GM13977 (cell line): ENCODE data around the gene RNF150.

Experiments used
- DNase-seq: peaks from one replicate; pipeline ENCODE4 v3.0.0; 2012; ENCODE audit warnings: low spot score
- in situ Hi-C: fragments of 300-500 bp; cut with MboI; formaldehyde crosslinking; loops from one replicate; pipeline ENCODE4 v1.12.0; 2022; ENCODE audit warnings: low sequenced_read_pairs, low pct_unique_long_range_greater_than_20kb, mixed read lengths, inconsistent platforms; ENCODE audit not compliant: unreplicated experiment
- TF ChIP-seq, protein P1 (sequence below): IDR thresholded peaks from 2 replicates; pipeline ENCODE4 v1.5.1; 2012; ENCODE audit warnings: mild to moderate bottlenecking, control low read depth; ENCODE audit not compliant: insufficient read depth; ENCODE audit errors: extremely low read depth, missing control alignments

The RNF150 gene

DNA sequence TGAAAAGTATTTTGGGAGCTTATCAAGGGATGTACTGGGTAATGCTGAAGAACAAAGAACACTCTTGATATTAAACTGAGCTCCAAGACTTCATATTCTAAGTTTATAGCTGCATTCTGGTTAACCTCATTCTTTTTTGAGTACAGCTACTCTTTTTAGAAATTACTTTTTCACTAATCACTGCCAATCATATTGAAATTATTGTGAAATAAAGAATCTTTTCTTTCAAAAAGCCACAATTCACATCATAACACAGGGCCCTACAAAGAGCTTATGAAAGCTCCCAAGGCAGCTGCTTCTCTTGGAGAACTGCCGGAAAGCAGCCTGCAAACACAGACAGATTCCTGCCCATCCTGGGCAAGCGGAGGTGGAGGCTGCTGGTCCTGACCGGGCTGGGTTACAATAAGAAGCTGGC, 121.4 kb downstream of the RNF150 start:
- DNase-seq: no peak
- TF ChIP-seq, protein P1, sequence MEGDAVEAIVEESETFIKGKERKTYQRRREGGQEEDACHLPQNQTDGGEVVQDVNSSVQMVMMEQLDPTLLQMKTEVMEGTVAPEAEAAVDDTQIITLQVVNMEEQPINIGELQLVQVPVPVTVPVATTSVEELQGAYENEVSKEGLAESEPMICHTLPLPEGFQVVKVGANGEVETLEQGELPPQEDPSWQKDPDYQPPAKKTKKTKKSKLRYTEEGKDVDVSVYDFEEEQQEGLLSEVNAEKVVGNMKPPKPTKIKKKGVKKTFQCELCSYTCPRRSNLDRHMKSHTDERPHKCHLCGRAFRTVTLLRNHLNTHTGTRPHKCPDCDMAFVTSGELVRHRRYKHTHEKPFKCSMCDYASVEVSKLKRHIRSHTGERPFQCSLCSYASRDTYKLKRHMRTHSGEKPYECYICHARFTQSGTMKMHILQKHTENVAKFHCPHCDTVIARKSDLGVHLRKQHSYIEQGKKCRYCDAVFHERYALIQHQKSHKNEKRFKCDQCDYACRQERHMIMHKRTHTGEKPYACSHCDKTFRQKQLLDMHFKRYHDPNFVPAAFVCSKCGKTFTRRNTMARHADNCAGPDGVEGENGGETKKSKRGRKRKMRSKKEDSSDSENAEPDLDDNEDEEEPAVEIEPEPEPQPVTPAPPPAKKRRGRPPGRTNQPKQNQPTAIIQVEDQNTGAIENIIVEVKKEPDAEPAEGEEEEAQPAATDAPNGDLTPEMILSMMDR: no peak
- in situ Hi-C loops: no loop called here

DNA sequence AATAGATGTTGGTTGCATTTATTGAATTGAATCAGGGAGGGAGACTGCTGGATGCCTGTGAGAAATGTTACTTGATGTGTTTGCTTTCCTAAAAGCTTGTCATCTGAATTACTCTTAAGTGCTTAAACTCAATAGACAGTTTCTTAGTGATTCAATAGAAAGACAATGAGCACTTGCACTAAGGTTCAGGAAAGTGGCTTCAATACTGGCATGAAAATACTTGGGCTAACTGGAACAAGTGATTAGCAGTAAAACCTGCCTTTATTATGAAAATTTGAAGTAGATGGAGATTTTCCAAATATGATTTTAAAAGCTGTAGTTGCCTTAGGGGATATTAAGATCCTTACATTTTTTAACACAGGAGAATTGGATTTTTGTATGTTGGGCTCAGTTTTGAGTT, 123.3 kb downstream of the RNF150 start:
- in situ Hi-C loops: no loop called here
- DNase-seq: no peak
- TF ChIP-seq, protein P1: no peak

DNA sequence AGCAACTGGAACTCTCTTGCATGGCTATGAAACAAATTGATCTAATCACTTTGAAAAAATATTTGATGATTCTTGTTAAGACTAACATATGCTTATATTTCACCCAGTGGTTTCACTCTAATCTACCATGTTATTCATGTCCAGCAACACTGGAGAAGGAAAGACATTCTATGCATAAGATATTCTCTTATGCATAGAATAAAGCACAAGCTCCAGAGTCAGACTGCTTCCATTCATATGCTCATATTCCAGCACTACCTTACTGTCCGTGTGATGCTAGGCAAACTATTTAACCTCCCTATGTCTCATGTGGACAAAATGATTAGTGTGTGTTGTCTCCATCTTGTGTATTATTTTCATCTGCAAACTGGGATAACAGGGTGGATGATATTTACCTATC, 124.1 kb downstream of the RNF150 start:
- no peak for DNase-seq
- in situ Hi-C loops: no loop called here
- TF ChIP-seq, protein P1: no peak

DNA sequence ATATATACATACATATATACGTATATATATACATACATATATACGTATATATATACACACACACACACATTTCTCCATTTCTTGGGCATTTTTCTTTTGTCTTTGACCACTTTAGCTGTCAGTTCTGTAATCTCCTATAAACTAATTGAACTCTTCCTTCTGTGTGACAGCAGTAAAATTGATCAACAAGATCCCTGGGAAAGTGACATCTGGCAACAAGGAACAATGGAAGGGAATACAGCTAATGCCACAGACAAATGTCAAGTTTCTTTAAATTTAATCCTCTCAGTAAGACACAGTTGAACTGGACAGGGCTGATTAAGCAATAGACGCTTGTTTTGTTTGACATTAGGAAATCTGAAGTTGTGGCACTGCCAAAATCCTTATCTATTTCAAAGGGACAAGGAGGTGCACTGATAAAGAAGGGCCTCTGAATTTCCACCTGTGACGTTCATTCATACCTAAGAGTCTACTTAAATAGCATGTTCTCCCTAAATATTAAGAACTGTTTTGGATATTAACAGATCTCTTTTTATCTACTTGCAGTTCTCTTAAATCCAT, 126.9 kb downstream of the RNF150 start:
- in situ Hi-C loops: no loop called here
- DNase-seq: no peak
- TF ChIP-seq, protein P1: no peak

DNA sequence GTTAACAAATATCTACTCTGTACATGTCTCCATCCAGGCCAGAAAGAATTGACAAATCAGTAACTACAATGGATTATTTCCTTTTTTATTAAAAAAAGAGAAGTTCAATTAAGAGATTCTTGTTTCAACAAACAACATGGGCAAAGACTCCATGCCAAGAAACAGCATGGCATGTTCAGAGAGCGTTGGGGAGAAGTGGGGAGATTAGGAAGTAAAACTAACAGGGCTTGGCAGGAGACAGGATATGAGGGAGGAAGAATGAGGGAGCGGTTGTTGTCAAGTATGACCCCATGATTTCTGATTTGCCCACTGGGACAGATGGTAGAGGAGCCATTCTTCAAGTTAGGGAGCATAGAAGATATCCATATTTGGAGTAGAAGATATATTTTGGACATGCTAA, 128.4 kb downstream of the RNF150 start:
- no peak for DNase-seq
- TF ChIP-seq, protein P1: no peak
- in situ Hi-C loops: no loop called here

DNA sequence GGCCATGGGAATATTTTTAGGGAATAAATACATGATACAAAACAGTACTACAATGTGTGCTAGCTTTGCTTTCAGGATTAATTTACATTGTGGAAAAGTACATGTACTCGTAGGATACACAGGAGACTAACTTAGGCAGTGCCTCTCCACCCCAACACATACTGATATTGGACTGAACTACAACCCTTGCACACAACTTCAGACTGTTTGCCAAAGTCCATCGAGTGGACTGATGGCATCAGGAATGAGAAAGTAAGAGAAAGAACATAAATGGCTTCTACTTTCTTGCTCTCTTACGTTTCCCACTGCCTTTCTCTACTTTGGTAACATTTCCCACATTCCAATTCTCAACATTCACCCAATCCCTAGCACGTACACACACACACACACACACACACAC, 130.1 kb downstream of the RNF150 start:
- in situ Hi-C loops: no loop called here
- DNase-seq: no peak
- TF ChIP-seq, protein P1: no peak

DNA sequence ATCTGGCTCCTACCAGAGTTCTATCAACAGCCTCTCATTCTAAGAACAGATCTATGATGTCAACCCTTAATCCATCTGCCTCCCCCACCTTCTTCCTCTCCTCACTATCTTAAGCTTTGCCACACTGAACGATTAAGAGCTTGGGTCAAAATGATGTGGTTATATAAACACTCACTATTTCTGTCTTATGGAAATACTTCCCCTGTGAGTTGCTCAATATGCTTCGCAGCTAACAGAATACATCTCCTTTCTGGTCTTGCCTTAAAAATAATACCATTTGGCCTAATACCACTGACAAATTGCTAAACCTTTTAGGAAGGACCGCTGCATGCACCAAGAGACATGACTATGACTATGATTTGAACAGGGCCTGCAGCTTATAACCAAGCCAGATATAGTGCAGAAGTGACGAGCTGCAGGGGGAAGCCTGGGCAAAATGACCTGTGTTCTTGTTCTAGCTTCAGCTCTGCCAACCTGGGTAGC, 130.9 kb downstream of the RNF150 start:
- DNase-seq: no peak
- TF ChIP-seq, protein P1: no peak
- in situ Hi-C loops: no loop called here
